Activated T-cell treated with anti-CD3 and anti-CD28 coated beads, Interleukin-2, amount 50 U/mL, for 1 hour (primary cell): ENCODE measurements around the gene MYCN.
"Not testable (repeated sequence)": the region's sequence is repeated elsewhere in the genome, so short reads cannot be mapped to it uniquely, and the experiment has no call there.

Experiments
- DNase-seq: peaks from one replicate; pipeline ENCODE4 v3.0.0-alpha.2; 2020

The MYCN gene

GRCh38 chr2:15908371-15908770, 32.0 kb upstream of the MYCN start:
- DNase-seq, result no peak

GRCh38 chr2:15909157-15909556, 31.2 kb upstream of the MYCN start:
- no peak for DNase-seq

- DNase-seq, result no peak
Measured at GRCh38 chr2:15909736-15910135, 30.6 kb upstream of the MYCN start.

- not testable (repeated sequence) for DNase-seq
Measured at GRCh38 chr2:15911270-15911669, 29.1 kb upstream of the MYCN start.

GRCh38 chr2:15911686-15912085, 28.7 kb upstream of the MYCN start:
- DNase-seq, result no peak

GRCh38 chr2:15912203-15912602, 28.1 kb upstream of the MYCN start:
- no peak for DNase-seq

GRCh38 chr2:15913146-15913545, 27.2 kb upstream of the MYCN start:
- no peak for DNase-seq

GRCh38 chr2:15914596-15915385, 25.6 kb upstream of the MYCN start:
- DNase-seq, result no peak

GRCh38 chr2:15915546-15915945, 24.8 kb upstream of the MYCN start:
- not testable (repeated sequence) for DNase-seq

- no peak for DNase-seq
Measured at GRCh38 chr2:15916336-15916735, 24.0 kb upstream of the MYCN start.

- DNase-seq, result no peak
Measured at GRCh38 chr2:15918761-15919356, 21.5 kb upstream of the MYCN start.

GRCh38 chr2:15919716-15920434, 20.5 kb upstream of the MYCN start:
- DNase-seq, result no peak

- DNase-seq, result no peak
Measured at GRCh38 chr2:15920696-15921095, 19.7 kb upstream of the MYCN start.

- no peak for DNase-seq
Measured at GRCh38 chr2:15923597-15923996, 16.8 kb upstream of the MYCN start.

- DNase-seq, result no peak
Measured at GRCh38 chr2:15925819-15926218, 14.5 kb upstream of the MYCN start.

- no peak for DNase-seq
Measured at GRCh38 chr2:15926252-15926651, 14.1 kb upstream of the MYCN start.

- no peak for DNase-seq
Measured at GRCh38 chr2:15927551-15928218, 12.7 kb upstream of the MYCN start.

GRCh38 chr2:15929008-15929407, 11.3 kb upstream of the MYCN start:
- not testable (repeated sequence) for DNase-seq

GRCh38 chr2:15929861-15930260, 10.5 kb upstream of the MYCN start:
- DNase-seq, result no peak

- DNase-seq, result no peak
Measured at GRCh38 chr2:15930589-15931318, 9.6 kb upstream of the MYCN start.

- DNase-seq, result no peak
Measured at GRCh38 chr2:15931319-15931890, 8.9 kb upstream of the MYCN start.

GRCh38 chr2:15931950-15932349, 8.4 kb upstream of the MYCN start:
- no peak for DNase-seq
